Hematopoietic multipotent progenitor cell treated with erythropoietin and hydrocortisone succinate and interleukin-3 and kit ligand, for 8 days (in vitro differentiated cells): ENCODE results near the gene SKP1.

ENCODE experiments used
- DNase-seq: peaks from one replicate; pipeline ENCODE4 v3.0.0-alpha.2; 2015

Gene SKP1

GRCh38 chr5:134111741-134112647, 64.8 kb downstream of the SKP1 start:
- DNase-seq: no peak

- DNase-seq: no peak
Measured at GRCh38 chr5:134110382-134110781, 66.4 kb downstream of the SKP1 start.

- no peak for DNase-seq
Measured at GRCh38 chr5:134107779-134108178, 69.0 kb downstream of the SKP1 start.

GRCh38 chr5:134106991-134107701, 69.6 kb downstream of the SKP1 start:
- DNase-seq: no peak

GRCh38 chr5:134103998-134104654, 72.6 kb downstream of the SKP1 start:
- DNase-seq: no peak

GRCh38 chr5:134103397-134103796, 73.4 kb downstream of the SKP1 start:
- DNase-seq: no peak

GRCh38 chr5:134101686-134102439, 74.9 kb downstream of the SKP1 start:
- peak; percentile 64 for DNase-seq

- no peak for DNase-seq
Measured at GRCh38 chr5:134100283-134101091, 76.3 kb downstream of the SKP1 start.

- no peak for DNase-seq
Measured at GRCh38 chr5:134099939-134100282, 76.8 kb downstream of the SKP1 start.

GRCh38 chr5:134099288-134099872, 77.4 kb downstream of the SKP1 start:
- no peak for DNase-seq
